Osteoblast (primary cell): ENCODE data around the gene PBX4. TPM values are rescaled to one million over a fixed set of nuclear protein-coding genes. Genes with fewer than 3 reads are reported as not detected.
A peak's percentile ranks its signal among the peaks of the same experiment; 100 is the strongest.

Source experiments
- DNase-seq: peaks from one replicate; pipeline ENCODE4 v3.0.0; 2011; ENCODE audit warnings: low spot score, mixed read lengths; ENCODE audit not compliant: insufficient read length; ENCODE audit errors: missing footprints
- H2AFZ ChIP-seq: 2 replicates; pipeline ENCODE4 v1.6.0; 2011; ENCODE audit warnings: mild to moderate bottlenecking, low read length
- H3K27ac ChIP-seq: 2 replicates; pipeline ENCODE4 v1.5.1; 2011; ENCODE audit warnings: mild to moderate bottlenecking, low read depth, low read length, moderate library complexity
- H3K27me3 ChIP-seq: 2 replicates; pipeline ENCODE4 v1.6.0; 2012; ENCODE audit warnings: mild to moderate bottlenecking, control low read depth, inconsistent platforms, low read length, moderate library complexity; ENCODE audit not compliant: insufficient read depth
- H3K36me3 ChIP-seq: 2 replicates; pipeline ENCODE4 v1.5.1; 2011; ENCODE audit warnings: mild to moderate bottlenecking, low read length, control low read depth, moderate library complexity; ENCODE audit not compliant: insufficient read depth
- H3K4me1 ChIP-seq: 2 replicates; pipeline ENCODE4 v1.5.1; 2011; ENCODE audit warnings: mild to moderate bottlenecking, low read length, control low read depth, moderate library complexity; ENCODE audit not compliant: insufficient read depth
- H3K4me2 ChIP-seq: 2 replicates; pipeline ENCODE4 v1.6.0; 2011; ENCODE audit warnings: mild to moderate bottlenecking, low read length; ENCODE audit not compliant: insufficient read depth
- H3K4me3 ChIP-seq: fragments of 200-600 bp; sonication (generic); 3 replicates; pipeline ENCODE4 v1.5.1; 2012; ENCODE audit warnings: mild to moderate bottlenecking, low read length, inconsistent platforms; ENCODE audit not compliant: insufficient read depth
- H3K79me2 ChIP-seq: 2 replicates; pipeline ENCODE4 v1.6.0; 2012; ENCODE audit warnings: mild to moderate bottlenecking, low read length, control low read depth, inconsistent platforms; ENCODE audit not compliant: insufficient read depth
- H3K9me3 ChIP-seq: 2 replicates; pipeline ENCODE4 v1.5.1; 2011; ENCODE audit warnings: low read depth, low read length, control low read depth
- H4K20me1 ChIP-seq: 2 replicates; pipeline ENCODE4 v1.6.0; 2012; ENCODE audit warnings: mild to moderate bottlenecking, low read length, control low read depth; ENCODE audit not compliant: insufficient read depth
- total RNA-seq: library from RNA; depleted of rRNA; stranded (reverse); fragments of >200 nt; gene quantifications from 2 replicates; pipeline ENCODE4 v1.2.3, GENCODE V29; 2012
- TF ChIP-seq, protein P1 (sequence below): IDR thresholded peaks from 2 replicates; pipeline ENCODE4 v1.5.1; 2011; ENCODE audit warnings: mild to moderate bottlenecking, low read depth, low read length, moderate library complexity; ENCODE audit errors: extremely low read depth

PBX4 gene
- total RNA-seq, 1 donor: 0.36 TPM

GRCh38 chr19:19562665-19563347, 55.7 kb downstream of the PBX4 start:
- TF ChIP-seq, protein P1, sequence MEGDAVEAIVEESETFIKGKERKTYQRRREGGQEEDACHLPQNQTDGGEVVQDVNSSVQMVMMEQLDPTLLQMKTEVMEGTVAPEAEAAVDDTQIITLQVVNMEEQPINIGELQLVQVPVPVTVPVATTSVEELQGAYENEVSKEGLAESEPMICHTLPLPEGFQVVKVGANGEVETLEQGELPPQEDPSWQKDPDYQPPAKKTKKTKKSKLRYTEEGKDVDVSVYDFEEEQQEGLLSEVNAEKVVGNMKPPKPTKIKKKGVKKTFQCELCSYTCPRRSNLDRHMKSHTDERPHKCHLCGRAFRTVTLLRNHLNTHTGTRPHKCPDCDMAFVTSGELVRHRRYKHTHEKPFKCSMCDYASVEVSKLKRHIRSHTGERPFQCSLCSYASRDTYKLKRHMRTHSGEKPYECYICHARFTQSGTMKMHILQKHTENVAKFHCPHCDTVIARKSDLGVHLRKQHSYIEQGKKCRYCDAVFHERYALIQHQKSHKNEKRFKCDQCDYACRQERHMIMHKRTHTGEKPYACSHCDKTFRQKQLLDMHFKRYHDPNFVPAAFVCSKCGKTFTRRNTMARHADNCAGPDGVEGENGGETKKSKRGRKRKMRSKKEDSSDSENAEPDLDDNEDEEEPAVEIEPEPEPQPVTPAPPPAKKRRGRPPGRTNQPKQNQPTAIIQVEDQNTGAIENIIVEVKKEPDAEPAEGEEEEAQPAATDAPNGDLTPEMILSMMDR: no peak
- Histone ChIP-seq H3K36me3 (no peaks in the 10 kb centered on the region), H2AFZ (no peak overlapping the region), H3K27me3 (no peaks in the 10 kb centered on the region), H3K4me1 (peaks cover 9% of the 10 kb centered on the region), H3K79me2 (no peaks in the 10 kb centered on the region), H3K4me3 (no peak overlapping the region), H4K20me1 (no peaks in the 10 kb centered on the region), H3K27ac (no peak overlapping the region), H3K4me2 (no peak overlapping the region), H3K9me3 (no peaks in the 10 kb centered on the region)
- DNase-seq: peak; percentile 87

DNA sequence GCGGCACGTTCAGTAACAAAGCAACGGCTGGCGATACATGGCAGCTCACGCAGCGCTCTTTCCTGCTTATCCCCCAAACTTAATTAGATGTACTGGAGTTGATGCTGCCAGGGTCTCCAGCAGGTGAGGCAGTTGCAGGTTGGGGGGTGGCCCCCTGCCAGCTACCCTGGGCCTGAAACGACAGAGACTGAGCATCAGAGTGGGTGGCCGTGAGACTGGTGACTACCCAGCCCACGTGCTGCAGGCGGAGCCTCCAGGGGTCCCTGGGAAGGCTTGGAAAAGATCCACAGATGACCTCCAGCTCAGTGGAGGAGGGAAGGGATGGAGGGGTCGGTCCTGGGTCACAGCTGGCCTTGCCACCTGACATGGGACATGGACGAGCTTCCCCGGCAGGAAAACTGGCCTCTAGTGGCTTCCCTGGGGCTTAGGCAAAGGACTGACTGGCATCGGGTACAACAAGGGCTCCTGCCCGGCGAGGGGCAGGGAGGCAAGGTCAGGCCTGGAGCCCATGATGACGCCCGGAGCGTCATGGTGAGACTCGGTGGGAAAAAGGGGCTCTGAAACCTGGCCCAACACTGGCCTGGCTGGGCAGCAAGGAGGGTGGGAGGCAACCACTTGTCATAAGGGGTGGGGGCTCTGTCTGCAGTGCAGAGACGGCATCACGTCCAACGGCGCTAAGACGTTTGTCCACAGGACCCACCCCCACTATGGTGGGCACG, 56.4 kb downstream of the PBX4 start:
- no peak overlapping the region for H3K27ac ChIP-seq
- no peak overlapping the region for H3K4me2 ChIP-seq
- no peak overlapping the region for H2AFZ ChIP-seq
- no peaks in the 10 kb centered on the region for H3K36me3 ChIP-seq
- no peaks in the 10 kb centered on the region for H3K27me3 ChIP-seq
- no peak overlapping the region for H3K4me3 ChIP-seq
- TF ChIP-seq, protein P1: no peak
- H4K20me1 ChIP-seq: no peaks in the 10 kb centered on the region
- H3K4me1 ChIP-seq: peaks cover 9% of the 10 kb centered on the region
- peak; percentile 32 for DNase-seq
- H3K79me2 ChIP-seq: no peaks in the 10 kb centered on the region
- no peaks in the 10 kb centered on the region for H3K9me3 ChIP-seq

DNA sequence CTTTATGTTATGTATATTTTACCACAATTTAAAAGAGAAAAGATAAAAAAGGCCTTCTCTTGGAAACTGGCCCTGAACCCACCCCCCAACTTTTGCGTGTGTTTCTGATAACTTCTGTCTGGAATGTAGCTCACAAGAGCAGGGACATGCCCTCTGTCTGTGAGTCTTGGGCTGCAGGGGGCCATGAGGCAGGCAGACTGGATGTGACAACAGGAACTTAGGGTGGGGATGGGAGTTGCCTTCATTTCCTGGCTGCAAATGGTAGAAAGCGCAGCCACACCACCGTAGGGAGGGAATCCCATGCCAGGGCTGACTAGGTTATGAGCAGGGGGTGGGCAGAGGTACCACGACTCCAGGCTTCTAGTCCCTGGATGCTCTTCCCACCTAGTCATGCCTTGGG, 58.6 kb downstream of the PBX4 start:
- no peak overlapping the region for H3K27ac ChIP-seq
- no peaks in the 10 kb centered on the region for H3K79me2 ChIP-seq
- H3K36me3 ChIP-seq: no peaks in the 10 kb centered on the region
- H3K4me3 ChIP-seq: no peak overlapping the region
- TF ChIP-seq, protein P1: no peak
- no peaks in the 10 kb centered on the region for H3K27me3 ChIP-seq
- H3K4me1 ChIP-seq: no peaks in the 10 kb centered on the region
- no peaks in the 10 kb centered on the region for H3K9me3 ChIP-seq
- H3K4me2 ChIP-seq: no peak overlapping the region
- DNase-seq: no peak
- no peaks in the 10 kb centered on the region for H4K20me1 ChIP-seq
- no peak overlapping the region for H2AFZ ChIP-seq

DNA sequence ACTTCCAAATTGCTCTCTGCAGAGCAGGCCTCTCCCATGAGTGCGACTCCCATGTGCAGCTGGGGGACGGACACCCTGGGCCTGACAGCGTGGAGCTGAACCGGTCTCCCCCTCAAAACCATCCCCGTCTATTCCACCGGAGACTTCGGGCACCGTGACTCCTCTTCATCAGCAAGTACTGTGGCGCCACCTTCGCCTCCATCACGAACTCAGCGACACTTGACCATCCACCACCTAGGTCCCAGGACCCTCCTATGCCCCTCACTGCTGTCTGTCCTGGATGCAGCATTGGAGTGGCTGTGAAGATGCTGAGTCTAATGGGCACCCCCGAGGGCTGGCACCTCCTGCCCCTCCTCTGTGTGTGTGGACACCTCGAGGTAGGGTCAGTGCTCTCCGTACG, 59.9 kb downstream of the PBX4 start:
- Histone ChIP-seq H3K4me2 (no peak overlapping the region), H3K9me3 (no peaks in the 10 kb centered on the region), H3K27me3 (no peaks in the 10 kb centered on the region), H3K36me3 (no peaks in the 10 kb centered on the region), H3K27ac (no peak overlapping the region), H3K79me2 (no peaks in the 10 kb centered on the region), H3K4me1 (no peaks in the 10 kb centered on the region), H2AFZ (no peak overlapping the region), H4K20me1 (no peaks in the 10 kb centered on the region), H3K4me3 (no peak overlapping the region)
- peak; percentile 50 for DNase-seq
- TF ChIP-seq, protein P1: no peak
